ENCODE data around the gene PSMA5.

DNA sequence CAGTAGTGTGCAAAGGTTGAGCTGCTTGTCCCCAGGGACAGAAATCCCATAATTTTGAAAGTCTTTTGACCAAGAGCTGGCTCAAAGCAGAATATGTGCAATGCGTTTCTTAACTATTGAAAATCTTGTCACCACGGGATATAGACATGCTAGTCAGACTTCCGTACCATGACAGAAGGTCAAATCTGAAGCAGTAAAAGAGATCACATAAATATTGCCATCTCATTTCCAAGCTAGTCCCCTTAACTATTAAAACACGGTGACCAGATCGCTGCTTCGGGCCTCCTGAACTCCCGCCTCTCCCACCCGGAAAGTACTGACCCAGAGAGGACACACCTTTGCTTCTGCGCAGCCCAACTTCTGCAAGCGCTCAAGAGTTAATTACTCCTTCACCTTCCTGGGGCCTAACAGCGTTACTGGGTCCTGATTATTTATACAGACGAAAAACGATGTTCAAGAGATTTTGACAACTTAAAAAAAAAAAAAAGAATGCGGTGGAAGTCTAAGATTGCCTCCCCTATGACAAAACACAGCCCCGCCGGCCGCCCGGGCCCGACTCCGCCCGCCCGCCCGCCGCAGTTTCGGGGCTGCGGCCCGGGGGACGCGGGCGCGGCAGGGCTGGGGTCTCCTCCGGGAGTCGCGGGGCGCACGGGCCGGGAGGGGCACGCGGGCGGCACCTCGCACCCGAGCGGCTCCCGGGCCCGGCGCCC, 29.2 kb downstream of the PSMA5 start:
- TF ChIP-seq, protein P1, sequence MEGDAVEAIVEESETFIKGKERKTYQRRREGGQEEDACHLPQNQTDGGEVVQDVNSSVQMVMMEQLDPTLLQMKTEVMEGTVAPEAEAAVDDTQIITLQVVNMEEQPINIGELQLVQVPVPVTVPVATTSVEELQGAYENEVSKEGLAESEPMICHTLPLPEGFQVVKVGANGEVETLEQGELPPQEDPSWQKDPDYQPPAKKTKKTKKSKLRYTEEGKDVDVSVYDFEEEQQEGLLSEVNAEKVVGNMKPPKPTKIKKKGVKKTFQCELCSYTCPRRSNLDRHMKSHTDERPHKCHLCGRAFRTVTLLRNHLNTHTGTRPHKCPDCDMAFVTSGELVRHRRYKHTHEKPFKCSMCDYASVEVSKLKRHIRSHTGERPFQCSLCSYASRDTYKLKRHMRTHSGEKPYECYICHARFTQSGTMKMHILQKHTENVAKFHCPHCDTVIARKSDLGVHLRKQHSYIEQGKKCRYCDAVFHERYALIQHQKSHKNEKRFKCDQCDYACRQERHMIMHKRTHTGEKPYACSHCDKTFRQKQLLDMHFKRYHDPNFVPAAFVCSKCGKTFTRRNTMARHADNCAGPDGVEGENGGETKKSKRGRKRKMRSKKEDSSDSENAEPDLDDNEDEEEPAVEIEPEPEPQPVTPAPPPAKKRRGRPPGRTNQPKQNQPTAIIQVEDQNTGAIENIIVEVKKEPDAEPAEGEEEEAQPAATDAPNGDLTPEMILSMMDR (IDR thresholded peaks at IDR 0.05), result no peak
- no peak for TF ChIP-seq POLR2A (IDR thresholded peaks at IDR 0.05)
